Measurements from ENCODE around the gene PNLIPRP3. TPM values are rescaled to one million over a fixed set of nuclear protein-coding genes. Genes with fewer than 3 reads are reported as not detected.

PNLIPRP3 gene
- total and polyA plus RNA-seq, 12 donors: 0.11 to 0.14 (median 0.11) TPM; not detected in 9

GRCh38 chr10:116421815-116422214 lies 5.8 kb upstream of the PNLIPRP3 start:
- WGBS, 4 donors: 88 to 100% (median 95%) methylated on average over 1 of the region's 1 CpG
- Histone ChIP-seq H3K9me3 (replicated peaks in 1 of 3) (no peaks in the 10 kb centered on the region), H3K36me3 (replicated peaks in 1 of 2) (no peaks in the 10 kb centered on the region), H3K4me3 (no peak overlapping the region), H3K4me1 (replicated peaks in 1 of 2) (peaks cover 0 to 6% of the 10 kb centered on the region in 2 donors), H3K27ac (no peak overlapping the region), H3K27me3 (no peaks in the 10 kb centered on the region)
- no peak for TF ChIP-seq POLR2A (IDR thresholded peaks at IDR 0.05)
- no peak for TF ChIP-seq CTCF (IDR thresholded peaks at IDR 0.05)
- intact Hi-C loops (cut with DNase I): no loop called here
- no peak for DNase-seq

GRCh38 chr10:116429288-116429977 lies 1.8 kb downstream of the PNLIPRP3 start:
- Histone ChIP-seq H3K27me3 (no peaks in the 10 kb centered on the region), H3K4me3 (no peak overlapping the region), H3K36me3 (replicated peaks in 1 of 2) (no peaks in the 10 kb centered on the region), H3K9me3 (replicated peaks in 1 of 3) (no peaks in the 10 kb centered on the region), H3K27ac (no peak overlapping the region), H3K4me1 (replicated peaks in 1 of 2) (no peaks in the 10 kb centered on the region)
- DNase-seq: no peak
- intact Hi-C loops (cut with DNase I): no loop called here
- WGBS, 4 donors: 65 to 78% (median 67%) methylated on average over 4 of the region's 4 CpGs
- TF ChIP-seq POLR2A (IDR thresholded peaks at IDR 0.05) (no peak), CTCF (IDR thresholded peaks at IDR 0.05) (no peak)

GRCh38 chr10:116430288-116430687 lies 2.6 kb downstream of the PNLIPRP3 start:
- Histone ChIP-seq H3K4me1 (replicated peaks in 1 of 2) (no peaks in the 10 kb centered on the region), H3K27me3 (no peaks in the 10 kb centered on the region), H3K36me3 (replicated peaks in 1 of 2) (no peaks in the 10 kb centered on the region), H3K9me3 (replicated peaks in 1 of 3) (no peaks in the 10 kb centered on the region), H3K27ac (no peak overlapping the region), H3K4me3 (no peak overlapping the region)
- no peak for DNase-seq
- TF ChIP-seq CTCF (IDR thresholded peaks at IDR 0.05): no peak
- no peak for TF ChIP-seq POLR2A (IDR thresholded peaks at IDR 0.05)
- intact Hi-C loops (cut with DNase I): no loop called here
- 62 to 77% (median 67%) methylated on average over 1 of the region's 1 CpG for WGBS, 4 donors

GRCh38 chr10:116431598-116431997 lies 4.0 kb downstream of the PNLIPRP3 start:
- no peak overlapping the region for H3K4me3 ChIP-seq
- intact Hi-C loops (cut with DNase I): no loop called here
- WGBS, 4 donors: 68 to 79% (median 73%) methylated on average over 2 of the region's 2 CpGs
- no peak for DNase-seq
- H3K4me1 ChIP-seq (replicated peaks in 1 of 2): no peaks in the 10 kb centered on the region
- no peaks in the 10 kb centered on the region for H3K27me3 ChIP-seq
- H3K36me3 ChIP-seq (replicated peaks in 1 of 2): no peaks in the 10 kb centered on the region
- no peak overlapping the region for H3K27ac ChIP-seq
- TF ChIP-seq POLR2A (IDR thresholded peaks at IDR 0.05): no peak
- TF ChIP-seq CTCF (IDR thresholded peaks at IDR 0.05): no peak
- H3K9me3 ChIP-seq (replicated peaks in 1 of 3): no peaks in the 10 kb centered on the region

Data from adrenal gland (tissue), 12 donors.